ENCODE results near the gene EFCAB13. TPM values are rescaled to one million over a fixed set of nuclear protein-coding genes. Genes with fewer than 3 reads are reported as not detected.
"Not testable (repeated sequence)": the region's sequence is repeated elsewhere in the genome, so short reads cannot be mapped to it uniquely, and the experiment has no call there.

Gene EFCAB13
- polyA plus RNA-seq, 1 donor, result 9.4 TPM

- Histone ChIP-seq H3K4me1 (ENCODE audit: control insufficient read depth, insufficient read depth, low read length) (no peaks in the 10 kb centered on the region), H3K27me3 (ENCODE audit: control insufficient read depth, insufficient read depth, low read length) (no peaks in the 10 kb centered on the region), H3K36me3 (ENCODE audit: control insufficient read depth, insufficient read depth, low read length) (no peaks in the 10 kb centered on the region)
These were observed 65.1 kb downstream of the EFCAB13 start for GRCh38 chr17:47388825-47389224.

GRCh38 chr17:47397532-47398128, 73.9 kb downstream of the EFCAB13 start:
- WGBS (ENCODE audit: insufficient coverage, low lambda C conversion rate), result no CpG with 5 or more reads among the region's 49 CpGs
- not testable (repeated sequence) for H3K9me3 ChIP-seq (ENCODE audit: control insufficient read depth, low read depth, low read length); H3K27me3 ChIP-seq (ENCODE audit: control insufficient read depth, insufficient read depth, low read length); DNase-seq; H3K4me1 ChIP-seq (ENCODE audit: control insufficient read depth, insufficient read depth, low read length); H3K27ac ChIP-seq (ENCODE audit: low read length); H3K4me3 ChIP-seq (ENCODE audit: low read length); H3K36me3 ChIP-seq (ENCODE audit: control insufficient read depth, insufficient read depth, low read length)

More at GRCh38 chr17:47388825-47389224, 65.1 kb downstream of the EFCAB13 start:
- Histone ChIP-seq H3K9me3 (ENCODE audit: control insufficient read depth, low read depth, low read length) (no peaks in the 10 kb centered on the region), H3K4me3 (ENCODE audit: low read length) (no peak overlapping the region), H3K27ac (ENCODE audit: low read length) (no peak overlapping the region)
- no peak for DNase-seq

GRCh38 chr17:47400333-47400732, 76.6 kb downstream of the EFCAB13 start:
- Histone ChIP-seq H3K36me3 (ENCODE audit: control insufficient read depth, insufficient read depth, low read length) (no peaks in the 10 kb centered on the region), H3K27ac (ENCODE audit: low read length) (no peak overlapping the region), H3K4me3 (ENCODE audit: low read length) (no peak overlapping the region), H3K4me1 (ENCODE audit: control insufficient read depth, insufficient read depth, low read length) (no peaks in the 10 kb centered on the region), H3K27me3 (ENCODE audit: control insufficient read depth, insufficient read depth, low read length) (no peaks in the 10 kb centered on the region), H3K9me3 (ENCODE audit: control insufficient read depth, low read depth, low read length) (peaks cover 6% of the 10 kb centered on the region)
- no peak for DNase-seq
- no CpG with 5 or more reads among the region's 1 CpG for WGBS (ENCODE audit: insufficient coverage, low lambda C conversion rate)

GRCh38 chr17:47401100-47401499, 77.3 kb downstream of the EFCAB13 start:
- Histone ChIP-seq H3K27me3 (ENCODE audit: control insufficient read depth, insufficient read depth, low read length) (no peaks in the 10 kb centered on the region), H3K4me1 (ENCODE audit: control insufficient read depth, insufficient read depth, low read length) (no peaks in the 10 kb centered on the region), H3K36me3 (ENCODE audit: control insufficient read depth, insufficient read depth, low read length) (no peaks in the 10 kb centered on the region), H3K27ac (ENCODE audit: low read length) (no peak overlapping the region), H3K9me3 (ENCODE audit: control insufficient read depth, low read depth, low read length) (peaks cover 6% of the 10 kb centered on the region), H3K4me3 (ENCODE audit: low read length) (no peak overlapping the region)
- 86% methylated on average over 1 of the region's 2 CpGs for WGBS (ENCODE audit: insufficient coverage, low lambda C conversion rate)
- DNase-seq, result no peak

- H3K4me1 ChIP-seq (ENCODE audit: control insufficient read depth, insufficient read depth, low read length), result no peaks in the 10 kb centered on the region
- H3K27me3 ChIP-seq (ENCODE audit: control insufficient read depth, insufficient read depth, low read length), result no peaks in the 10 kb centered on the region
- whole genome bisulfite sequencing (ENCODE audit: insufficient coverage, low lambda C conversion rate), result 100% methylated on average over 1 of the region's 3 CpGs
- H3K4me3 ChIP-seq (ENCODE audit: low read length), result no peak overlapping the region
- H3K27ac ChIP-seq (ENCODE audit: low read length), result no peak overlapping the region
- no peaks in the 10 kb centered on the region for H3K36me3 ChIP-seq (ENCODE audit: control insufficient read depth, insufficient read depth, low read length)
- DNase-seq, result no peak
- no peaks in the 10 kb centered on the region for H3K9me3 ChIP-seq (ENCODE audit: control insufficient read depth, low read depth, low read length)
These were observed 80.3 kb downstream of the EFCAB13 start for GRCh38 chr17:47404006-47404405.

- DNase-seq, result no peak
- Histone ChIP-seq H3K9me3 (ENCODE audit: control insufficient read depth, low read depth, low read length) (no peaks in the 10 kb centered on the region), H3K27me3 (ENCODE audit: control insufficient read depth, insufficient read depth, low read length) (no peaks in the 10 kb centered on the region), H3K4me1 (ENCODE audit: control insufficient read depth, insufficient read depth, low read length) (no peaks in the 10 kb centered on the region), H3K36me3 (ENCODE audit: control insufficient read depth, insufficient read depth, low read length) (no peaks in the 10 kb centered on the region), H3K27ac (ENCODE audit: low read length) (no peak overlapping the region), H3K4me3 (ENCODE audit: low read length) (no peak overlapping the region)
These were observed 81.1 kb downstream of the EFCAB13 start for GRCh38 chr17:47404875-47405274.

GRCh38 chr17:47413872-47414271, 90.1 kb downstream of the EFCAB13 start:
- no peaks in the 10 kb centered on the region for H3K36me3 ChIP-seq (ENCODE audit: control insufficient read depth, insufficient read depth, low read length)
- no peaks in the 10 kb centered on the region for H3K27me3 ChIP-seq (ENCODE audit: control insufficient read depth, insufficient read depth, low read length)
- no peak overlapping the region for H3K27ac ChIP-seq (ENCODE audit: low read length)
- no peak for DNase-seq
- 100% methylated on average over 1 of the region's 3 CpGs for WGBS (ENCODE audit: insufficient coverage, low lambda C conversion rate)
- no peaks in the 10 kb centered on the region for H3K9me3 ChIP-seq (ENCODE audit: control insufficient read depth, low read depth, low read length)
- H3K4me1 ChIP-seq (ENCODE audit: control insufficient read depth, insufficient read depth, low read length), result no peaks in the 10 kb centered on the region
- H3K4me3 ChIP-seq (ENCODE audit: low read length), result no peak overlapping the region

GRCh38 chr17:47414612-47415011, 90.9 kb downstream of the EFCAB13 start:
- no peak for DNase-seq
- H3K27me3 ChIP-seq (ENCODE audit: control insufficient read depth, insufficient read depth, low read length), result no peaks in the 10 kb centered on the region

GRCh38 chr17:47423406-47424295, 99.9 kb downstream of the EFCAB13 start:
- Histone ChIP-seq H3K4me3 (ENCODE audit: low read length) (peak overlapping the region; percentile 69), H3K27ac (ENCODE audit: low read length) (peak overlapping the region; percentile 78), H3K27me3 (ENCODE audit: control insufficient read depth, insufficient read depth, low read length) (no peaks in the 10 kb centered on the region), H3K4me1 (ENCODE audit: control insufficient read depth, insufficient read depth, low read length) (peaks cover 12% of the 10 kb centered on the region), H3K9me3 (ENCODE audit: control insufficient read depth, low read depth, low read length) (peaks cover 6% of the 10 kb centered on the region), H3K36me3 (ENCODE audit: control insufficient read depth, insufficient read depth, low read length) (no peaks in the 10 kb centered on the region)
- no CpG with 5 or more reads among the region's 113 CpGs for WGBS (ENCODE audit: insufficient coverage, low lambda C conversion rate)
- DNase-seq, result peak; percentile 19 to 77

More at GRCh38 chr17:47414612-47415011, 90.9 kb downstream of the EFCAB13 start:
- no peak overlapping the region for H3K4me3 ChIP-seq (ENCODE audit: low read length)
- no peaks in the 10 kb centered on the region for H3K36me3 ChIP-seq (ENCODE audit: control insufficient read depth, insufficient read depth, low read length)
- H3K9me3 ChIP-seq (ENCODE audit: control insufficient read depth, low read depth, low read length), result peaks cover under 1% of the 10 kb centered on the region
- H3K4me1 ChIP-seq (ENCODE audit: control insufficient read depth, insufficient read depth, low read length), result no peaks in the 10 kb centered on the region
- H3K27ac ChIP-seq (ENCODE audit: low read length), result no peak overlapping the region
- WGBS (ENCODE audit: insufficient coverage, low lambda C conversion rate), result 100% methylated on average over 1 of the region's 1 CpG

- WGBS (ENCODE audit: insufficient coverage, low lambda C conversion rate), result no CpG with 5 or more reads among the region's 3 CpGs
- H3K27me3 ChIP-seq (ENCODE audit: control insufficient read depth, insufficient read depth, low read length); H3K27ac ChIP-seq (ENCODE audit: low read length); DNase-seq; H3K36me3 ChIP-seq (ENCODE audit: control insufficient read depth, insufficient read depth, low read length); H3K4me3 ChIP-seq (ENCODE audit: low read length); H3K9me3 ChIP-seq (ENCODE audit: control insufficient read depth, low read depth, low read length): not testable (repeated sequence)
- peaks cover 23% of the 10 kb centered on the region for H3K4me1 ChIP-seq (ENCODE audit: control insufficient read depth, insufficient read depth, low read length)
These were observed 101.5 kb downstream of the EFCAB13 start for GRCh38 chr17:47425233-47425632.

Measured in large intestine (tissue), 3 donors.